ENCODE results near the gene NRF1. TPM values are rescaled to one million over a fixed set of nuclear protein-coding genes. Genes with fewer than 3 reads are reported as not detected.
A peak's percentile ranks its signal among the peaks of the same experiment; 100 is the strongest.

The NRF1 gene
- total RNA-seq, 1 experiment from 2014 or later: 19.3 TPM

DNA sequence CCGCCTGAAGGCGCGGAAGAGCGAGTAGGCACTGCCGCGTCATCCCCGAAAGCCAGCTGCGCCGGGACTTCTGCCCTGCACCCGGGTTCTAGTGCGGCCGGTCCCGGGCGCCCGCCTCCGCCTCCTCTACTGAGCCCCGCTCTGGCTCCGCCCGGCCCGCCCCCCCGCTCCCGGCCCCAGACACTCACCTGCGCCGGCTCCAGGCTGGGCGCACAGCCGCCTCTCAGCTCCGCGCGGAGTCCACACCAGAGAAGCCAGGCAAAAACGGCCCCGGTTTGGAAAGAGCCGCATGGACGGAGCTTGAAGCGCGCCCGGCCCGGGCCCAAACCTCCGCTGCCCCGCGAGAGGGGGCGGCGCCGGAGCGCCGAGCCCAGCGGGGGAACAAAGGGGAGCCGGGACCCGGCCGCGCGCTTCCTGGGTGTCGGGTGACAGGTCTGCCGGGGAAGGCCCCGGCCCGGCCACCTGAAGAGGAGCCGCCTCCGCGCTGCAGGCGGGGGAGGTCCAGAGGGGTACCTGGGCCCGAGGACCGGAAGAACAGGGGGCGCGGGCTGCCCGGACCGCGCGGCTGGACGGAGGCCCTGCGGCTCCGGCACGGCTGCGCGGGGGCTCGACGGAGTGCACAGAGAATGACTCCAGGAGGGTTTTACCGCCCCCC, 168.2 kb downstream of the NRF1 start:
- no peak for DNase-seq
- Histone ChIP-seq H3K9me3 (ENCODE audit: control insufficient read depth, low read depth, low read length) (no peaks in the 10 kb centered on the region), H3K9ac (ENCODE audit: extremely low read depth, insufficient read length, low read length) (no peak overlapping the region), H4K20me1 (ENCODE audit: control insufficient read depth, insufficient read depth, insufficient read length) (peaks cover 4% of the 10 kb centered on the region), H3K14ac (ENCODE audit: insufficient read depth, low read length) (no peak overlapping the region), H2BK15ac (ENCODE audit: low read depth, low read length) (no peak overlapping the region), H4K8ac (replicated peaks; ENCODE audit: insufficient read length, low read depth, low read length) (no peak overlapping the region), H2AK5ac (ENCODE audit: insufficient read length, low read length) (no peak overlapping the region), H2BK12ac (ENCODE audit: insufficient read length, low read depth, low read length) (no peak overlapping the region), H3K23ac (ENCODE audit: insufficient read length, low read depth, low read length) (no peak overlapping the region), H3K4me2 (ENCODE audit: insufficient read depth, insufficient read length, low read length) (peak overlapping the region; percentile 61), H3K18ac (ENCODE audit: insufficient read length, low read depth, low read length) (no peak overlapping the region), H3K4me1 (ENCODE audit: insufficient read depth, low read length) (peaks cover 10% of the 10 kb centered on the region; the same call in 1 of the 2 replicates), H3K79me2 (ENCODE audit: insufficient read depth, low read length) (no peaks in the 10 kb centered on the region; the same call in 1 of the 2 replicates), H3T11ph (ENCODE audit: low read length) (no peak overlapping the region), H4K5ac (ENCODE audit: insufficient read length, low read depth, low read length) (no peak overlapping the region), H3K4ac (ENCODE audit: low read depth, low read length) (no peak overlapping the region), H2BK20ac (ENCODE audit: low read depth, low read length, poor library complexity, severe bottlenecking) (no peak overlapping the region), H4K91ac (ENCODE audit: insufficient read length, low read depth, low read length) (no peak overlapping the region), H2BK5ac (ENCODE audit: insufficient read length, low read length) (no peak overlapping the region), H2BK120ac (ENCODE audit: low read depth, low read length, poor library complexity, severe bottlenecking) (no peak overlapping the region), H3K27me3 (ENCODE audit: insufficient read depth, low read length) (peaks cover 55% of the 10 kb centered on the region), H3K56ac (ENCODE audit: insufficient read length, low read depth, low read length) (no peak overlapping the region), H2AFZ (ENCODE audit: low read length) (no peak overlapping the region), H3K27ac (ENCODE audit: insufficient read length, low read depth, low read length) (no peak overlapping the region), H3K79me1 (ENCODE audit: insufficient read depth, low read depth, low read length, poor library complexity, severe bottlenecking) (no peaks in the 10 kb centered on the region), H3K23me2 (ENCODE audit: insufficient read length, low read depth, low read length, poor library complexity, severe bottlenecking) (peaks cover 47% of the 10 kb centered on the region)
- Mint-ChIP-seq H3K4me3 (peak overlapping the region; percentile 67 to 83), H3K4me1 (peaks cover 50 to 57% of the 10 kb centered on the region in 2 experiments), H3K9me3 (peaks cover 0 to 6% of the 10 kb centered on the region in 2 experiments; a peak in 1 of 5 replicates), H3K36me3 (ENCODE audit: insufficient read depth in 1 of 3, low read depth in 3 of 3) (peaks cover 0 to 3% (median 0%) of the 10 kb centered on the region in 3 experiments; a peak in 2 of 7 replicates), H3K27ac (no peak overlapping the region), H3K27me3 (ENCODE audit: low read depth) (peaks cover 73% of the 10 kb centered on the region)
- no CpG with 5 or more reads among the region's 76 CpGs for WGBS (ENCODE audit: extremely low coverage, insufficient read length, low lambda C conversion rate)
- TF ChIP-seq, protein P1, sequence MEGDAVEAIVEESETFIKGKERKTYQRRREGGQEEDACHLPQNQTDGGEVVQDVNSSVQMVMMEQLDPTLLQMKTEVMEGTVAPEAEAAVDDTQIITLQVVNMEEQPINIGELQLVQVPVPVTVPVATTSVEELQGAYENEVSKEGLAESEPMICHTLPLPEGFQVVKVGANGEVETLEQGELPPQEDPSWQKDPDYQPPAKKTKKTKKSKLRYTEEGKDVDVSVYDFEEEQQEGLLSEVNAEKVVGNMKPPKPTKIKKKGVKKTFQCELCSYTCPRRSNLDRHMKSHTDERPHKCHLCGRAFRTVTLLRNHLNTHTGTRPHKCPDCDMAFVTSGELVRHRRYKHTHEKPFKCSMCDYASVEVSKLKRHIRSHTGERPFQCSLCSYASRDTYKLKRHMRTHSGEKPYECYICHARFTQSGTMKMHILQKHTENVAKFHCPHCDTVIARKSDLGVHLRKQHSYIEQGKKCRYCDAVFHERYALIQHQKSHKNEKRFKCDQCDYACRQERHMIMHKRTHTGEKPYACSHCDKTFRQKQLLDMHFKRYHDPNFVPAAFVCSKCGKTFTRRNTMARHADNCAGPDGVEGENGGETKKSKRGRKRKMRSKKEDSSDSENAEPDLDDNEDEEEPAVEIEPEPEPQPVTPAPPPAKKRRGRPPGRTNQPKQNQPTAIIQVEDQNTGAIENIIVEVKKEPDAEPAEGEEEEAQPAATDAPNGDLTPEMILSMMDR (conservative IDR thresholded peaks at IDR 0.05): no peak
